ENCODE data around the gene FRMD4A.
A peak's percentile ranks its signal among the peaks of the same experiment; 100 is the strongest.

FRMD4A gene

DNA sequence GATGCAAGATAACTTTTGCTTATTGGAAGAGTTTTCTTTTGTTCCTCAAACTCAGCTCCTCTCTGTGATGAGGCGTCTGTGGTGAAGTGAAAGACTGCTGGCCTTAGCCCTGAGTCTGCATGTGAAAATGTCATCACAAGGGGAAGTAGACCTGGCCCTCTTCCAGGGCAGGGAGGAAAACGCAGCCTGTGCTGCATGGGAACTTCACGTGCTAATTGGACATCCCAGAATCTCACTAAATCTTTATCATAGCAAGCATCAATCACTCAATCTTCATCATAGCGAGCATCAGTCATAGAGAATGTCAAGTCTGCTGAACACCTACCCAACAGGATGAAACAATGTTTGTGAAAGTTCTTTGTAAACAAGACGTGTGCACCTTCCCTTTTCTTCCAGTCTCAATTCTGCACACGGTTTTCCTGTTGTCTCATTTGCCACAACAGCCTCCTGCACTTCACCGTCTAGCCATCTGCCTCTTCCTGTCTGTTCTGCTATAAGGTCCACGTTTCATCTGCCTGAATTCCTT is 314.6 kb downstream of the FRMD4A start:
- DNase-seq (ENCODE audit: low read depth): no peak

DNA sequence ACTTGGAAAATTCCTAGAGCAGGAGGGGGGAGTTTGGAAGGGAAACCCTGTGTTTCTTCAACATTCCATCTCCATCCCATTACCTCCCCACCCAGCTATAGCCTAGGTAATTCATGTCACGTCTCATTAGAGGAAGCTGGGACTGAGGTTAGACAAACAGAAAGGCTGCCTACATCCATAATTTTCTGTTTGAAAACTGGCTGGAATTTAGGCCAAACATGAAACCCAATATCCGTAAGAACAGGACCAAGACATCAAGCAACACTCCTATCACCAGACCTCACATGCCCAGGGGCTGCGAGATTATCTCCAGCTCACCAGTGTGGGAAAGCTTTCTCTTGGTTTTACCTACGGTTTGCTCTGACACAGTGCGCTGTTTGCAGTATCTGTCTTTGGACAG is 316.3 kb downstream of the FRMD4A start:
- no peak for DNase-seq (ENCODE audit: low read depth)

DNA sequence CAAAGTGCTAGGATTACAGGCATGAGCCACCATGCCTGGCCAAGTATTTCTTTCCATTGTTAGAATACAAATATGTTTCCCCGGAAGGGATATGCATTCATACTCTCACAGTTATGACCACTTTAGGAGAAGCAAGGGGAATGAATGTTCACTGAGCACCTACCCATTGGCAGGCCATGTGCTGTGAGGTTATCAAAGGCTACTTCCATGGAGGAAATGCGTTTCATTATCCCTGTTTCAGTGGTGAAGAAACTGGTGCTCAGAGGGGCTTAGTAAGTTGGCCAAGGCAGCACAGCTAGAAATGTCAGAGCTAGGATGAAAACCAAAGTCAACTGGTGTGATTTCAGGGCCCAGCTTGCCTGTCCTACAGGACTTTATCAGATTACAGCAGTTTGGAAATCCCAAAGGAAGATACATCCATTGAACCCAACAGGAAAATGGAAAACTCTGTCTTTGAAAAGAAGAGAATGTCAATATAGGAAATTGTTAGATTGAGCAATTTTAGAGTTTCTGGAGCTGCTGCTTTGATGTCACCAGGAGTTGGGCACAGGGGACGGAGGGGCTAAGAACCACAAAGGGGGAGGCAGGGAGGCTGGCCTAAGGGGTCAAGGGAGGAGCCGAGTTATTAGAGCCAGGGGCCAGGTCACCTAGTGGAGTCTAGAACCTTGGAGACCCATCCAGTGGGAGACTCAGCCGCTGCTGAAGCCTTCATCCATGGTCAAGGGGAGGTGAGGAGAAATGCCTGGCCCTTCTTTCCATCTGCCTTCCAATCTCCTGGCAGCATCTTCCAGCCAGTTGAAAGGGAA is 319.8 kb downstream of the FRMD4A start:
- DNase-seq (ENCODE audit: low read depth): no peak

DNA sequence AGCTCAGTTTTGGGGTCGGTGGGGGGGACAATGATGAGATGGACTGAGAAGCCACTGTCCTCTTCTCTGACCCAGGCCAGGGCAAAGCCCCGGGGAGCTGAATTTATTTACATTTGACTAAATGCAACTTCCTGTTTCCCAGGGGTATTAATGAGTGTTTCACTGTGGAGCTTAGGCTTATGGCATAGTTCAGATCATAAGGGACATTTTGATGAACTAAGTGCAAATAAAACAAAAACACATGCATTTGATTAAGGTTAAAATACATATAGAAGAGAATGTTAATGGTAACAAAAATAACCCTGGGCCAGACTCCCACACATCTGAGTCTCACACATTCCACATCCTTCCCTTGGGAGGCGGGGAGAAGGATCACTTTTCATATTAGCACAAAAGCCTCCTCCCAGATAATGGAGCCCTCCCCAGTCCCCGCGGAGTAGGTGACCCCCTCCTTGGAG is 320.6 kb downstream of the FRMD4A start:
- no peak for DNase-seq (ENCODE audit: low read depth)

DNA sequence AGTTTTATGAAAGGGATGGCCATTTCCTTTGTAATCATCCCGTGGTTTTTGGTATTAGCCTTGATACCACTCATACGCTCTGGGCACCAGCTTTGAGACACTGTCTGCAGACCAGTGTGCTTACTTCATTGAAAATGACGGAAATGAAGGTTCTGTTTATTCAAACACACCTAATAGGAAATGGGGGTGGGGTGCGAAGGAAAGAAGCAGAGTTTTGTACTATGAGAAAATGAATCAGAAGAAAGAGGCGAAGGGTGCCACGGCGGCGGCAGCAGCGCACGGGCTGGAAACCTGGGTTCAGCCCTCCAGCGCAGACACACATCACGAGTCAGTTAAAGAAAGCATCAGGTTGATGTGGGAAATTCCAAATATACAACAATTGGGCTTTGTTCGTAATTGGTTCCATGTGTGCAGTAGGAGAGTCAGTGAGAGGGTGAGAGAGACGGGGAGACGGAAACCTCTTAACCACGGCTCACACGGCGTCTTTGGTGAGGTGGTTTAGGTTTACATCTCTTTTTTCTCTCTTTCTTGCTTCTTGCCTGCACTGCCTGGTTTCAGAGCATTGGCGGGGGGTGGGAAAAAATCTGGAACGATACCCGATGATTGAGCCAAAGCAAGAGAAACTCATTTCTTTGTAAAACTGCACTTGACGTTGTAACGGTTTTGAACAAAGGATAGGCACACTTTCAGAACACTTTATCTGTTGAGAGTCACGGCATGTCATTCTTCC is 321.2 kb downstream of the FRMD4A start:
- peak; percentile 44 for DNase-seq (ENCODE audit: low read depth)

DNA sequence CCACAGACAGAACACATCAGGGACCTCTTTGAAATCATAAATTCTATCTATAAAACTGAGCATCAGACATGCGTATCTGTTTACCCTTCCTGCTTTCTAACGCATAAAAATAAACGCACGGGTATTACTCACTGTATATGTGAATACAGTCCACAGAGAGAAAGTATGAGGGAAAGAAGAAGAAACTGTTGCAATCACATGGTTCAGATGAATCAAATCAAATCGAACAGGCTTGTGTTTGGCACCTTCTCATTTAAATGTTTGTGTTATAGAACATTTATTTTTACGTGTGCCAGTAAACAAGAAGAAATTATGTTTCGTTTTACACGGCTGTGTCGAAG is 322.0 kb downstream of the FRMD4A start:
- DNase-seq (ENCODE audit: low read depth): no peak

DNA sequence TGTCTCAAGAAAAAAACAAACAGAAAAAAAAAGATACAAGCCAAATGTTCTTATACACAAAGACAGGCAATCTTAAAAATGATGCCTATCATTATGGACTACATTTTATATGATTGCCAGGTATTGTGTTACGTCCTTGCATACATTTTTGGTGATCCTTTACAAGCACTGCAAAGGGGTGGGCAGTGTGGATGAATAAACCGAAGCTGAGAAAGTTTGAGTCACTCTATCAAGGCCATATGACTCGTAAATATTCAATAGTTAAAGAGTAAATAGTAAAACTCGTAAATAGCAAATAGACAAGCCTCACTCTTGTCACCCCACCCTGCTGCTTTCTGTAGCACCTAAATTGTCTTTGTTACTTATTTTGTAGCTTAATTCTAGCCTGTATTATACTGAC is 326.2 kb downstream of the FRMD4A start:
- DNase-seq (ENCODE audit: low read depth): no peak

DNA sequence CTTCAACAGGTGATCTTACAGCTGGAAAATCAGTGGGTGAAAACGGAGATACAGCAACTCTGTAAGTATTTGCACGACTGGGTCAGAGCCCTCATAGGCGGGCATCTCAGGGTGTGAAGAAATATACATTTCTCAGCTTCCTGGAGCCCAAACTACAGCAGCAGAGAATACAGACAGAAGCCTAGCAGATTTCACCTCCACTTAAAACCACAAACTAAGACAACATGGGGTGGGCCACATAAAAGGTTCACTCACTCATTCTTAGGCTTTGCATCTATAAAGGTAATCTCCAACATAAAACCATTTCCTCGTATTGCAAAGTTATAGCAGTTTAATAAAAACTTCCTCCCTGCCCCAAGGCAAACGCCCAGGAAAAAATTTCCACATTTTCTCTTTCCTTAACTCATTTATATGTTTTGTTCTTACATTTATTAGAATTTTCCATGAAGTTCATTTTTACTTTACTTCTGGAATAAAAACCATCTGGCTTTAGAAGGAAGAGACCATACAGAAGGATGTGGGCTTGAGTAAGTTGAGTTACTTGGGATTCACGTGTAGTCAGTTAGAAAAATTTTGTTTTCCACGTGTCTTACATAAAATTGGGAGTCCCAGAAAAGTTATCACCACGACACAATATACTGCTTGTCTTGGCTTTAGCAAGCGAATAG is 327.1 kb downstream of the FRMD4A start:
- no peak for DNase-seq (ENCODE audit: low read depth)

DNA sequence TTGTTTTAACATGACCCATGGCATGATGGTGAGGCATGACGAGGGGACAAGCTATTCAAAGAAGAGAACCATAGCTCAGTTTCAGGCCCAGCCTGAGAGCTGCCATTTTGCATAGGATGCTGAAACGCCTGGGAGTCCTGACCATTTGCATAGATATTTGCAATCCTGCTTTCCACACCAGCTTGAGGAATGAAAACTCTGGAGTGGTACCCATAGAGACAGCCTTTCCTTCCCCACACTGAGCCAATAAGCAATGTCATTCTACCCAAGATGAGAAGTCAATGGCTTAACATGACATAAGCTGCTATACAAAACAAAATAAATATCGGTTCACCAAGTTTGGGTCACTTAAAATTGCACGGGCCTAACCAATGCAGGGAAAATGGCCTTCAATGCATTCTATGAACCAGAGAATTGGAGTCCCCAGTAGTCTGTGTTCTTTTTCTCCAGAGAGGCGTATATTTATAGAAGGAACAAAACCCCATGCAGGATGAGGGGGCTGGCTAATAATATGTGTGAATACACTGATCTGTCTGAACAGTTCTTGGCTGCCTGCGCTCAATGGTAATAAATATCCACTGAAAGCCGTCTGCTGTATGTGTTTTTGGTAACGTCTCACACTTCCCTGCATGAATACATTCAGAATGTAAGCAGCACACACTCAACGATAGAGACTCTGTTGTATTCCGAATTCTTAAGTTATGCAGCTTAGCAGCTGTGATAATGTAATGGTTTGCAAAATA is 329.3 kb downstream of the FRMD4A start:
- DNase-seq (ENCODE audit: low read depth): no peak

DNA sequence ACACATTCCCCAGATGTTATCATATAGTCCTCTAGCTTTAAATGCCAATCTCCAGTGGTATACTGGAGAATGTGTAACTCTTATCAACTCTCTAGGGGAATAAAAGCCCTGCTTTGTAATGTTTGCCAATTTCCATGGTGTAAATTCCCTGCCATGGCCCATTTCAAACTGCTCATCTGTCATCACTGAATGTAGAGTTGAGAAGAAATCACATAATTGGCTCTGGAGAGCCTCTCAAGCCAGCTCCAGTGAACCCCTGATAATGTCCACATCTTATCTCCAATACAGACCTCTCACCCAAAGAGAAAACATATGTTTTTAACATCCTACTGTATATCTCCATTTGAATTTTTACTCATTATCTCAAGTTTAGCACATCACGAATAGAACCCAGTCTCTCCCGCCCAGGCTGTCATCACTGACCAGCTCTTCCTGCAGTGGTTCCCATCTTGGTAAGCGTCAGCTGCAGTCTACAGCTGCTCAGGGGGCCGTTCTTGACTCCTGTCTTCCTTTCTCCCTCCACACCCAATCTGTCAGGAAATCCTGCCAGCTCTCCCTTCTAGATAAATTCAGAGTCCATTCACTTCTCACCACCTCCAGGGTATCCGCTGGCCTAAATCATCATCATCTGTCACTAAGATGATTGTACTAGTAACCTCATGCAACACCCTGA is 332.4 kb downstream of the FRMD4A start:
- no peak for DNase-seq (ENCODE audit: low read depth)

DNA sequence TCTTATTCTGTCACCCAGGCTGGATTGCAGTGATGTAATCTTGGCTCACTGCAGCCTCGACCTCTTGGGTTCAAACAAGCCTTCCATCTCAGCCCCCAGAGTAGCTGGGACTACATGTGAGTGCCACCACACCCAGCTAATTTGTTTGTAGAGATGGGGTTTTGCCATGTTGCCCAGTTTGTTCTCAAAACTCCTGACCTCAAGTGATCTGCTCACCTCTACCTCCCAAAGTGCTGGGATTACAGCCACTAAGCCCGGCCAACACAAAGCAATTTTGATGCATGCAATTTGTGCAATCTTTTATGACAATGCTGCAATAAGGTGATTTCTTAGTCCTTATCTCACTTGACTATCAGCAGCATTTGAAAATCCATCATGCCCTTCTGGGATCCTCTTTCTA is 333.1 kb downstream of the FRMD4A start:
- no peak for DNase-seq (ENCODE audit: low read depth)

DNA sequence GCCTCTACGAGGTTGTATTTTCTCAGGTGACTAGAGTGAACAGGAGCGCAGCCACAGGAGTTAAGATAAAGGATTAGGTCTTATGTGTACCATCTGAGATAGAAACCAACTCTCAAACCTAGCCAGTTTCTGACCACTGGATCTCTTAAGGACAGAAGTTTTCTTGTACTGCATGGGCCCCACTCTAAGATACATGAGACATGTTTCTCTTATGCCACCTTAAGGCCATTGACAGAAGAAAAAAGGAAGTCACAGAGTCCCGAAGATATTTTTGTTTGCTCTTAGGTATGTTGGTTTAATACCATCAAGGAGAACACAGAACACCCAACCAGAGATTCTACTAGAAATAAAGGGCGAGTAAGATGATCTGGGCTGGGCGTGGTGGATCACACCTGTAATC is 335.8 kb downstream of the FRMD4A start:
- DNase-seq (ENCODE audit: low read depth): no peak

DNA sequence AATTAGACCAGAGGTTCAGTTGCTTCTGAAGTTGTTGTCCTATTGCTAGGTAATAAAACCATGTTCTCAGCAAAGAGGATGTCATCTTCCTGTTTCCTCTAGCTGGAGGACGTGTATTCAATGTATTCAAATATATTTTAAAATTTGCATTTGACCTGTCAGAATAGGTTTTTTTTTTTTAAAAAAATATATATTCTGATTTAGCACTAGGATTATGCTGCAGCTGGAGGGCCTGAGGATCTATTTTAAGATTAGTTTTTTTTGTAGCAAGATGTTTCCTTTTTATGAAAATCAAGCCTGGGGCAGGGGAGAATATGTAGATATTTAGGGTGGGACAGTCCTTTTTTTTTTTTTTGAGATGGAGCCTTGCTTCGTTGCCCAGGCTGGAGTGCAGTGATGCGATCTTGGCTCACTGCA is 337.0 kb downstream of the FRMD4A start:
- DNase-seq (ENCODE audit: low read depth): no peak

DNA sequence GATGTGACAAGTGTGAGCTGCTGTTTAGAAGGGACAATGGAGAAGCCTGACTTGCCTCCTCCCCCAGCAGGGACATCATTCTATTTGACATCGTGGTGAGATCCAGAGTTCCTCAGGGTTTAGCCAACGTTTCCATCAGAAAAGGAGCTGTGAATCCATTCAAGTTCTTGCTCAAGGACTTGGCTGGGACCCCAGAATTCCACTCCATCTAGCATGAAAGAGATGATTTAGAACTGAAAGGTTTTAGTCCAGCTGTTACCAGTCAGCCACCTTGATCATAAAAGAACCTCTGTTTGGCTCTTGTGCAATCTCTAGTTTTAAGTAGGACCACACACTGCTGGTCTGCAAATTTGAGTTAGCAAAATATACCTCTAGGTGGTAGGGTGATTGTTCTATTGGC is 337.6 kb downstream of the FRMD4A start:
- no peak for DNase-seq (ENCODE audit: low read depth)

DNA sequence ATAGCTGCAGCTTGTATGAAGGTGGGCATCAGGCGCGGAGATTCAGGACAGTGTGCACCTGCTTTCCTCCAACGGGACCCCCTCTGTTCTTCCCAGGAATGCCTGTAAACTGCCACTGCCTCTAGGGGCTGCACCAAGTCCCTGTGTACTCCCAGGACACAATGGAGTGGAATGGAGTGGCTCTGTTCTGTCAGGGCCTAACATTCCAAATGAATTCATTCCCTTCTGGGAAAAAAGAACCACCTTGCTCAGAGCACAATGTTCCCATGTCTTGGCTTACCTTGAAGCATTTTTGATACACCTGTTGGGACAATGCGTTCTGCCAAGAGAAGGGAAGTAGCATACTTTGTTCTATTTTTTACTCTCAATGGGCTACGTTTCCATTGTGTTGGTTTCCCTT is 339.4 kb downstream of the FRMD4A start:
- no peak for DNase-seq (ENCODE audit: low read depth)

DNA sequence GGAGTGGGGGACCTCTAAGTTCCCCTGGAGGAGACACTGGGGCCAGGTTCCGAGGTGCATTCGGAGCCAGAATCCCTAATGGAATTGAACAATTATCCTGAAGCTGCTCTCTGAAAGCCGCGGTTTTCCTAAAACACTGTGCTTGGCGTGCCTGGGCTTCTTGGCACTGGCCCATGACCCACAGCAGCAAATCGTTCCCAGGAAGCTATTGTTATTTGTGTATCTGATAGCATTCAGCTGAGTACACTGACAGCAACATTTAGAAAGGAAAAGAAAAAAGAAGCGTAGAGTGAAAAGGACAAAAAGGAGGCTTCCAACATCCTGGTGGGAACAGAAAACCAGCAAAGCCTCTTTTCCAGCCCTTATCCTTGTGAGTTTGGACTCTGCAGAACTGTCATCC is 339.8 kb downstream of the FRMD4A start:
- no peak for DNase-seq (ENCODE audit: low read depth)

DNA sequence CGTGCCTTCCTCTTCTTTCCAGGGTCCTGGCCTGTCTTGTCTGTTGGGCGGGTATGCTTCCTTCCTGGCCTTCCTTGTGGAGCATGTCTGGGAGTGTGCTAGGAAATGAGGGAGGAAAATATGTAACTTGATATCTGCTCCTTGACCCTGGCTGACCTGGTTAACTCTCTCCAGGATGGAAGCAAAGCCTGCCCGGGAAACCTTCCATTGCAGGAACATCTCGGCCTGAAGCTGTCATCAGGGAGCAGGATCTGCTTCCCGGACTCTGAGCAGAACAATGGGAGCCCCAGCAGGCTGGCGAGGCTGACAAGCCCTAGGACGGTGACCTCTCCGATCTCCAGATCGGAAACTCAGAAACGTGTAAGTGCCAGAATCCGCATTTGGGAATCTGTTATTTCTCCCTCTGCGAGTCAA is 340.3 kb downstream of the FRMD4A start:
- no peak for DNase-seq (ENCODE audit: low read depth)

DNA sequence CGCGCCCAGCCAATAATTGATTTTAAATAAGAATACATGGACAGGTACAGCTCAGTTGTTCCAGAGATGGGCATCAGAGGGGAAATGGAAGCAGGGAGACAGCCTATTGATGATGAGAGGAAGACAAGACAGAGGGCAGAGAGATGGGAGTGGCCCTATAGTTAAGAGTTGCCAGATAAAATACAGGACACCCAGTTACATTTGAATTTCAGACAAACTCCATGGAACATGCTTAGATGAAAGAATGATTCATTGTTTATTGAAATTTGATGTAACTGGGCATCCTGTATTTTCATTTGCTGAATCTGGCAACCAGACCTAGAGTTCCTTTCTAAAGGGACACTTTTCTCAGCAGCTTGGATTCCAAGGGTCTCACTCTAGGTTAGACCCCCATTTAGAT is 341.1 kb downstream of the FRMD4A start:
- no peak for DNase-seq (ENCODE audit: low read depth)

DNA sequence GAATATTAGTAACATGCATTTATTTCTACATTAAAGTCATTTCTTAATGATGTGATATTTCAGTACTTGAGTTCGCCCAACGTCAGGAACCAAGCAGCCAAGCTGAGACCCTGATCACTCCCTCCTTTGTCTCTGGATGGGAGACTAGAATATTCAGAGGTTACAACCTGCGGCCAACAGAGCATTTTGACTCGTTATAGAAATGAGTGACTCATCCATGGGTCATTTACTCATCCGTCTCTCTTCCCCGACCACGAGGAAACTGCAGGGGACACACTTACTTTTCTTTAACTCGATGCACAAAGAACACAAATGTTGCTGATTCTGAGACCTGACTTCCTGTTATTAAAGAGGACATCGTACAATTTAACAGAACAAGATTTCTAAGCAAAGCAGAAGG is 343.3 kb downstream of the FRMD4A start:
- no peak for DNase-seq (ENCODE audit: low read depth)

DNA sequence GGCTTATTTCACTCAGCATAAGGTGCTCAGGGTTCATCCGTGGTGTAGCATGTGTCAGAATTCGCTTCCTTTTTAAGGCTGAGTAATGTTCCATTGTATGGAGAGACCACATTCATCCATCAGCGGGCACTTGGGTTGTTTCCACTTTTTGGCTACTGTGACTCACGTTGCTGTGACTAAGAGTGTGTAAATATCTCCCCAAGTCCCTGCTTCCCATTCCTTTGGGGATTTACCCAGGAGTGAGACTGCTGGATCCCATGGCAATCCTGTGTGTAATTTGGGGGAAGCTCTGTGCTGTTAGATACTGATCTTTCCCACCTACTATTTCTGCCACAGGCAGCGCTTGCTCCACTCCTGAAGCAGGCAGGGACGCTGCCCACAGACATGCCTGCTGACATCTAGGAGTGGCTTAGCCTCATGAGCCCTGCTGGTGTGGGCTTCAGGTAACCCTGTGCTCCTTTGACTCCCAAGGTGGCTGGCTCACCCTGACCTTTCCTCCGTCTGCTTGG is 346.0 kb downstream of the FRMD4A start:
- no peak for DNase-seq (ENCODE audit: low read depth)

DNA sequence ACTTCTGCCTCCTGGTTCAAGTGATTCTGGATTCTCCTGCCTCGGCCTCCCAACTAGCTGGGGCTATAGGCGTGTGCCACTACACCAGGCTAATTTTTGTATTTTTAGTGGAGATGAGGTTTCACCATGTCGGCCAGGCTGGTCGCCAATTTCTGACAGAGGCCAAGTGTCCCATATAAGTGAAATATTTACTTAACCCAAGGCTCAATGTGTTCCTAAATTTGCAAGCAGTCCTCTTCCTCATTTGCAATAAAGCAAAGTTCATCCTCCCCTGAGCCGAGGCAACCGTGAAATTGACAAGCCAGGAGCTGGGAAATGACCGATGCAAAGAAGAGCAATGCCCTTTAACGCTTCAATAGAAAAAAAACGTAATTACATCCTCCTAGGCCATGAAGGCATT is 347.7 kb downstream of the FRMD4A start:
- DNase-seq (ENCODE audit: low read depth): no peak

Measured in stimulated activated CD8-positive, alpha-beta memory T cell treated with anti-CD3 and anti-CD28 coated beads, Interleukin-12 subunit alpha, Interleukin-12 subunit beta, amount 100 ng/mL, for 1 hour (primary cell).